Measurements from ENCODE around the gene TMEM132D.
"Not testable (repeated sequence)": the region's sequence is repeated elsewhere in the genome, so short reads cannot be mapped to it uniquely, and the experiment has no call there.

Gene TMEM132D

GRCh38 chr12:129902371-129903091 is 1.3 kb downstream of the TMEM132D start:
- H3K4me3 ChIP-seq (ENCODE audit: low read length), result no peak overlapping the region
- no peak overlapping the region for H3K9ac ChIP-seq (ENCODE audit: low read length)
- H3K9me3 ChIP-seq (ENCODE audit: control insufficient read depth, low read length), result no peaks in the 10 kb centered on the region
- H3K36me3 ChIP-seq (ENCODE audit: control insufficient read depth, insufficient read depth, low read length), result no peaks in the 10 kb centered on the region
- peaks cover 28% of the 10 kb centered on the region for H3K27me3 ChIP-seq (ENCODE audit: control insufficient read depth, insufficient read depth, low read length)
- H3K4me1 ChIP-seq (ENCODE audit: control insufficient read depth, insufficient read depth, low read length), result no peaks in the 10 kb centered on the region

DNA sequence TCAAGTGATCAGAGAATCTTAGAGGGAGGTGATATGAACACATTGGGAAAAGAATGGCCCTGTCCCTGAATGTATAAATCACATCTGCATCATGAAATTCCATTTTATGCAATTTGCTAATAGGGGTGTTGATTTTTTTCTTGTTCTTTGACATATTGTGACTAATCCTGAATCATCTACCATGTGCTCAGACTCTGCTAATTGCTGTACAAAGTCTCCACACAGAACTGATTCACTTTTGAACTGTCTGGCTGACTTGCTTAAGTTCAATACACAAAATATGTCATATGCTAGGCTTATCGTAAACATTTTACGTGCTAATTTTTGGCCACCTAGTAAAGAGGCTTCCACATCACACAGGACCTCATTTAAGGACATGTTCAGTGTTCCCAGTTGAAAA is 2.6 kb downstream of the TMEM132D start:
- Histone ChIP-seq H3K4me3 (ENCODE audit: low read length) (no peak overlapping the region), H3K36me3 (ENCODE audit: control insufficient read depth, insufficient read depth, low read length) (no peaks in the 10 kb centered on the region), H3K27me3 (ENCODE audit: control insufficient read depth, insufficient read depth, low read length) (peaks cover 28% of the 10 kb centered on the region)

DNA sequence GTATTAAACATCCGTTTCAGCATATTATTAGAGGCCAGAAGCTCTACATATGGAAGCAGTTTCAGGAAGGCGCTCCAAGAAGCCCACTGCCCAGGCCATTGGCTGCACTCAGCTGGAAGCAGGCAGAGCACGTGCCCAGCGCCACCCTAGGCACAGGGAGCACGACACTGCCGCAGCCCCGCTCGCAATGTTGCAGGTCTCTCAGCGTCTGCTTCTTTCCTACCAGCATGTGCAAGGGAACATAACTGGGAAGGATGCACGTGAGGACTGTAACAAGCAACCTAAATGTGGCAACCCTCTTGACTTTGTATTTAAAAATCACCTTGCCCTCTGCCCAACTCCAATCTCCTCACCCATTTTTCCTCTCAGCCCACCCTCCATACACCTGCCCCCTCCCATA is 3.5 kb downstream of the TMEM132D start:
- Histone ChIP-seq H3K9me3 (ENCODE audit: control insufficient read depth, low read length) (no peaks in the 10 kb centered on the region), H3K4me3 (ENCODE audit: low read length) (no peak overlapping the region), H3K36me3 (ENCODE audit: control insufficient read depth, insufficient read depth, low read length) (no peaks in the 10 kb centered on the region), H3K4me1 (ENCODE audit: control insufficient read depth, insufficient read depth, low read length) (no peaks in the 10 kb centered on the region), H3K27me3 (ENCODE audit: control insufficient read depth, insufficient read depth, low read length) (peaks cover 26% of the 10 kb centered on the region), H3K9ac (ENCODE audit: low read length) (no peak overlapping the region)

More for the DNA sequence above, 2.6 kb downstream of the TMEM132D start:
- H3K9ac ChIP-seq (ENCODE audit: low read length), result no peak overlapping the region
- H3K9me3 ChIP-seq (ENCODE audit: control insufficient read depth, low read length), result no peaks in the 10 kb centered on the region
- H3K4me1 ChIP-seq (ENCODE audit: control insufficient read depth, insufficient read depth, low read length), result no peaks in the 10 kb centered on the region

DNA sequence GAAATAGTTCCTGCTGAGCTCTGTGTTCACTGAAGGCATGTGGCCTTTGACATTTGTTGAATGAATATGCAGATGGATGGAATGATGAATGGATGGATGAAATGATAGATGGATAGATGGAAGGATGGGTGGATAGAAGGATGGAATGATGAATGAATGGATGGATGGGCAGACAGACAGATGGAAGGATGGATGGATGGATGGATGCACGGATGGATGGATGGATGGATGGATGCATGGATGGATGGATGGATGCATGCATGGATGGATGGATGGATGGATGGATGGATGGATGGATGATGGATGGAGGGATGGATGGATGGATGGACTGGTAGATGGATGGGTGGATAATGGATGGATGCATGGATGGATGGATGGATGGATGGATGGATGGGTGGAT is 4.8 kb downstream of the TMEM132D start:
- H3K9ac ChIP-seq (ENCODE audit: low read length); H3K36me3 ChIP-seq (ENCODE audit: control insufficient read depth, insufficient read depth, low read length); H3K9me3 ChIP-seq (ENCODE audit: control insufficient read depth, low read length); H3K4me3 ChIP-seq (ENCODE audit: low read length); H3K4me1 ChIP-seq (ENCODE audit: control insufficient read depth, insufficient read depth, low read length): not testable (repeated sequence)
- peaks cover 14% of the 10 kb centered on the region for H3K27me3 ChIP-seq (ENCODE audit: control insufficient read depth, insufficient read depth, low read length)

GRCh38 chr12:129893691-129894090 is 10.1 kb downstream of the TMEM132D start:
- Histone ChIP-seq H3K27me3 (ENCODE audit: control insufficient read depth, insufficient read depth, low read length) (no peaks in the 10 kb centered on the region), H3K9me3 (ENCODE audit: control insufficient read depth, low read length) (no peaks in the 10 kb centered on the region), H3K36me3 (ENCODE audit: control insufficient read depth, insufficient read depth, low read length) (no peaks in the 10 kb centered on the region), H3K4me1 (ENCODE audit: control insufficient read depth, insufficient read depth, low read length) (no peaks in the 10 kb centered on the region), H3K9ac (ENCODE audit: low read length) (no peak overlapping the region), H3K4me3 (ENCODE audit: low read length) (no peak overlapping the region)

- Histone ChIP-seq H3K36me3 (ENCODE audit: control insufficient read depth, insufficient read depth, low read length) (no peaks in the 10 kb centered on the region), H3K4me3 (ENCODE audit: low read length) (no peak overlapping the region), H3K4me1 (ENCODE audit: control insufficient read depth, insufficient read depth, low read length) (no peaks in the 10 kb centered on the region), H3K9me3 (ENCODE audit: control insufficient read depth, low read length) (no peaks in the 10 kb centered on the region), H3K27me3 (ENCODE audit: control insufficient read depth, insufficient read depth, low read length) (no peaks in the 10 kb centered on the region), H3K9ac (ENCODE audit: low read length) (no peak overlapping the region)
Measured at GRCh38 chr12:129887101-129887500, 16.7 kb downstream of the TMEM132D start.

GRCh38 chr12:129886541-129886940 is 17.3 kb downstream of the TMEM132D start:
- Histone ChIP-seq H3K9me3 (ENCODE audit: control insufficient read depth, low read length) (no peaks in the 10 kb centered on the region), H3K27me3 (ENCODE audit: control insufficient read depth, insufficient read depth, low read length) (no peaks in the 10 kb centered on the region), H3K9ac (ENCODE audit: low read length) (no peak overlapping the region), H3K36me3 (ENCODE audit: control insufficient read depth, insufficient read depth, low read length) (no peaks in the 10 kb centered on the region), H3K4me3 (ENCODE audit: low read length) (no peak overlapping the region), H3K4me1 (ENCODE audit: control insufficient read depth, insufficient read depth, low read length) (no peaks in the 10 kb centered on the region)

DNA sequence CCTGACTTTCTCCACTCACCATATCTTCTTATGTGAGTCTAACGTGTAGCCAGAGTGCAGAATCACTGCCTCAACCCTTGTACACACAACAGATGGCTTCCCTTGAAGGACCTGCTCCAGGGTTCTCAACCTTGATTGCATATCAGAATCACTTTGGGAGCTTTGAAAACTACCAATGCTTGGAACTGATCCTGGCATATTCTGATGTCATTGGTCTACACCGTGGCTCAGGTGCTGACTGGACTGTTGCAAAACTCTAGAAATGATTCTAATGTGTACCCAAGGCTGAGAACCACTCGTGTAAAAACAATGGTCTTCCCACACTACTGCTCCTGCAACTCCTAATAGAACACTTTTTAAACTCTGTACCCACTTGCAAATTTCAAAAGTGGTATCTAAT is 18.5 kb downstream of the TMEM132D start:
- Histone ChIP-seq H3K9ac (ENCODE audit: low read length) (no peak overlapping the region), H3K4me3 (ENCODE audit: low read length) (no peak overlapping the region), H3K27me3 (ENCODE audit: control insufficient read depth, insufficient read depth, low read length) (no peaks in the 10 kb centered on the region), H3K9me3 (ENCODE audit: control insufficient read depth, low read length) (no peaks in the 10 kb centered on the region), H3K4me1 (ENCODE audit: control insufficient read depth, insufficient read depth, low read length) (no peaks in the 10 kb centered on the region), H3K36me3 (ENCODE audit: control insufficient read depth, insufficient read depth, low read length) (no peaks in the 10 kb centered on the region)

DNA sequence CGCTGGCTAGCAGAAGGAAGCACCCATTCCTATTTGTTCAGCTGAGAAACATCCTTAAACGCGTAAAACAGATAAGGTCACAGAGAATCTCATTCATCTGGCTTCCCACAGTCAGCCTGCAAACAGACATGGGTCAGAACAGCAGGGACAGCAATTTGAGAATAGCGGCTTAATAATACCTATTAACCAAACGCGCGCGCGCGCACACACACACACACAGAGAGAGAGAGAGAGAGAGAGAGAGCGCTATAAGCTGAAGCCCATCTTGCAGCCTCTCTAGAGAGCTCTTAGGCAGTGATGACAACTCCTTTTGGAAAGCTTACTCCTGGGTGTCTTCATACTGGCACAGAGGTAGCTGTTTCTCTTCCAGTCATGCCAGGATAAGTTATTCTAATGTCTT is 26.4 kb downstream of the TMEM132D start:
- Histone ChIP-seq H3K4me1 (ENCODE audit: control insufficient read depth, insufficient read depth, low read length) (no peaks in the 10 kb centered on the region), H3K9me3 (ENCODE audit: control insufficient read depth, low read length) (no peaks in the 10 kb centered on the region), H3K4me3 (ENCODE audit: low read length) (no peak overlapping the region), H3K9ac (ENCODE audit: low read length) (no peak overlapping the region), H3K36me3 (ENCODE audit: control insufficient read depth, insufficient read depth, low read length) (no peaks in the 10 kb centered on the region), H3K27me3 (ENCODE audit: control insufficient read depth, insufficient read depth, low read length) (no peaks in the 10 kb centered on the region)

DNA sequence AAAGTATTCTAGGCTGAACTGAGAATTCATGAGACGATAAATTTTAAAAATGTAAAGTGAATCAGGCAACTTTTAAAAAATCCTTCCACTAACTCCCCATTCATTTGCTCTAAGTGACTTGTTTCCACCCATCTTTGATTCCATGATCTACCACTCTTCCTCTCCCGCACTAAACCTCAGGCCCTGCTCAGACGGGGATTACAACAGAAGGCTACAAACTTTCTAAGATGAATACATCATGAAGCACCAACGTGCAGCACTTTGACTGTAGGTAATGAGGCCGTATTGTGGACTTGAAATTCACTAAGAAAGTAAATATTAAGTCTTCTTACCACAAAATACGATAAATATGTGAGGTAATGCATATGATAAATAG is 30.0 kb downstream of the TMEM132D start:
- Histone ChIP-seq H3K9ac (ENCODE audit: low read length) (no peak overlapping the region), H3K4me1 (ENCODE audit: control insufficient read depth, insufficient read depth, low read length) (no peaks in the 10 kb centered on the region), H3K9me3 (ENCODE audit: control insufficient read depth, low read length) (no peaks in the 10 kb centered on the region), H3K36me3 (ENCODE audit: control insufficient read depth, insufficient read depth, low read length) (no peaks in the 10 kb centered on the region), H3K27me3 (ENCODE audit: control insufficient read depth, insufficient read depth, low read length) (no peaks in the 10 kb centered on the region), H3K4me3 (ENCODE audit: low read length) (no peak overlapping the region)

GRCh38 chr12:129873111-129873832 is 30.6 kb downstream of the TMEM132D start:
- Histone ChIP-seq H3K4me1 (ENCODE audit: control insufficient read depth, insufficient read depth, low read length) (no peaks in the 10 kb centered on the region), H3K9me3 (ENCODE audit: control insufficient read depth, low read length) (no peaks in the 10 kb centered on the region), H3K9ac (ENCODE audit: low read length) (no peak overlapping the region), H3K27me3 (ENCODE audit: control insufficient read depth, insufficient read depth, low read length) (no peaks in the 10 kb centered on the region), H3K4me3 (ENCODE audit: low read length) (no peak overlapping the region), H3K36me3 (ENCODE audit: control insufficient read depth, insufficient read depth, low read length) (no peaks in the 10 kb centered on the region)

GRCh38 chr12:129871991-129872972 is 31.5 kb downstream of the TMEM132D start:
- Histone ChIP-seq H3K9ac (ENCODE audit: low read length) (no peak overlapping the region), H3K27me3 (ENCODE audit: control insufficient read depth, insufficient read depth, low read length) (no peaks in the 10 kb centered on the region), H3K36me3 (ENCODE audit: control insufficient read depth, insufficient read depth, low read length) (no peaks in the 10 kb centered on the region), H3K9me3 (ENCODE audit: control insufficient read depth, low read length) (no peaks in the 10 kb centered on the region), H3K4me1 (ENCODE audit: control insufficient read depth, insufficient read depth, low read length) (no peaks in the 10 kb centered on the region), H3K4me3 (ENCODE audit: low read length) (no peak overlapping the region)
